ENCODE results near the gene ATF6. TPM values are rescaled to one million over a fixed set of nuclear protein-coding genes. Genes with fewer than 3 reads are reported as not detected.

ATF6 gene
- polyA plus RNA-seq, 2 of the 4 experiments (the other 2 are of a cell fraction) = 8.6 to 28.0 TPM

DNA sequence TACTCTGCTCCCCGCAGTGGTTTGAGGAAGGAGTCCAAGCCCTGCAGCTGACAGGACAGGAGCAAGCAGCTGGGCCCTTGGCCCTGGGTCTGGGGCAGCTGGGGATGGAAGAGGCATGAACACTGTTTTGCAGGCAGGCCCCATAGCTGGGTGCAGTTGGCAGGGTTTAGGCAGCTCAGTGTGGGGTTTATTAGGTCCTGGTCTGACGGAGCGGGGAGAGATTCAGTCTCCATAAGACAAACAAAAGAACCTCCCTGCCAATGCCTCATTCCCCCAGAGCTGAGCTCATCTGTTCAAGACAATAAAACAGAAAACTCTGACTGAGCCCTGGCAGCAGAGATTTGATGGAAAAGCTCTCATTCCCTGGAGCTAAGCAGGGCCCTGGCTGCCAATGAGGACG, 220.2 kb downstream of the ATF6 start:
- 64% methylated on average over 4 of the region's 4 CpGs for WGBS (ENCODE audit: missing lambda C conversion rate)
- no peak overlapping the region for H3K4me2 ChIP-seq

DNA sequence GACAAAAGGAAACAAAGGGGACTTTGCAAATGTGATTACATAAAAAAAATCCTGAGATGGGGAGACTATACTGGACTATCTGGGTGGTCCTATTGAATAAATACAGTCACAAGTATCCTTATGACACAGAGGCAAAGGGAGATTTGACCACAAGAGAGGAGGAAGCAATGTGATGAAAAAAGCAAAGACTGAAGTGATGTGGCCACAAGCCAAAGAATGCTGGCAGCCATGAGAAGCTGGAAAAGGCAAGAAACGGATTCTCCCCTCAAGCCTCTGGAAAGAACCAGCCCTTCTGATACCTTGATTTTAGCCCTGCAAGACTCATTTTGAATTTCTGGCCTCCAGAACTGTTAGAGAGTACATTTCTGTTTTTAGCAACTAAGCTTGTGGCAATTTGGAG, 221.2 kb downstream of the ATF6 start:
- no peak for FAIRE-seq
- ChIA-PET POLR2A (no interaction called here), CTCF (interaction anchor here (1.1 kb wide), 1 partner anchor 12 kb away, joined by 3 read pairs; no protein-coding TSS in a partner anchor)
- H3K4me3 ChIP-seq = no peak overlapping the region
- TF ChIP-seq HDAC2 (IDR thresholded peaks at IDR 0.05) = no peak
- TF ChIP-seq, protein P1, sequence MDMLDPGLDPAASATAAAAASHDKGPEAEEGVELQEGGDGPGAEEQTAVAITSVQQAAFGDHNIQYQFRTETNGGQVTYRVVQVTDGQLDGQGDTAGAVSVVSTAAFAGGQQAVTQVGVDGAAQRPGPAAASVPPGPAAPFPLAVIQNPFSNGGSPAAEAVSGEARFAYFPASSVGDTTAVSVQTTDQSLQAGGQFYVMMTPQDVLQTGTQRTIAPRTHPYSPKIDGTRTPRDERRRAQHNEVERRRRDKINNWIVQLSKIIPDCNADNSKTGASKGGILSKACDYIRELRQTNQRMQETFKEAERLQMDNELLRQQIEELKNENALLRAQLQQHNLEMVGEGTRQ (IDR thresholded peaks at IDR 0.05) = no peak
- no peak for ATAC-seq
- no peaks in the 10 kb centered on the region for H3K4me1 ChIP-seq
- H3K4me2 ChIP-seq = no peak overlapping the region
- WGBS (ENCODE audit: missing lambda C conversion rate) = 13% methylated on average over 1 of the region's 1 CpG
- H3K9me3 ChIP-seq = peaks cover 9% of the 10 kb centered on the region; the same call in 1 of the 3 replicates
- no peak for DNase-seq (ENCODE audit: low read depth in 1 of 2, low spot score in 1 of 2)
- H3K27ac ChIP-seq = no peak overlapping the region

More for the DNA sequence above, 220.2 kb downstream of the ATF6 start:
- FAIRE-seq (no peak), DNase-seq (ENCODE audit: low read depth in 1 of 2, low spot score in 1 of 2) (no peak), ATAC-seq (no peak)
- Histone ChIP-seq H3K9me3 (peaks cover 9% of the 10 kb centered on the region; the same call in 1 of the 3 replicates), H3K4me1 (no peaks in the 10 kb centered on the region), H3K4me3 (no peak overlapping the region), H3K27ac (no peak overlapping the region)
- CTCF ChIA-PET = no interaction called here
- POLR2A ChIA-PET = no interaction called here
- TF ChIP-seq SREBF2 (IDR thresholded peaks at IDR 0.05) (no peak), BHLHE40 (IDR thresholded peaks at IDR 0.05; ENCODE audit: low read depth, low read length) (no peak), KDM1A (IDR thresholded peaks at IDR 0.05; ENCODE audit: low read depth) (no peak), MYC (IDR thresholded peaks at IDR 0.05; ENCODE audit: borderline replicate concordance, low read length) (no peak), HEYL (CRISPR knock-in tag; IDR thresholded peaks at IDR 0.05) (no peak), ZNF302 (CRISPR knock-in tag; IDR thresholded peaks at IDR 0.05) (no peak), NFE2L2 (conservative IDR thresholded peaks at IDR 0.05; ENCODE audit: low read length) (no peak), RNF2 (IDR thresholded peaks at IDR 0.05; ENCODE audit: borderline replicate concordance, low read depth) (no peak), SMC3 (IDR thresholded peaks at IDR 0.05) (no peak), POLR2A (IDR thresholded peaks at IDR 0.05; ENCODE audit: low read length) (no peak), CHD4 (IDR thresholded peaks at IDR 0.05; ENCODE audit: borderline replicate concordance) (no peak), CHD2 (IDR thresholded peaks at IDR 0.05; ENCODE audit: low read length, partially characterized antibody) (no peak), NPAS2 (CRISPR knock-in tag; IDR thresholded peaks at IDR 0.05; ENCODE audit: borderline replicate concordance) (no peak)
- TF ChIP-seq, protein P2, sequence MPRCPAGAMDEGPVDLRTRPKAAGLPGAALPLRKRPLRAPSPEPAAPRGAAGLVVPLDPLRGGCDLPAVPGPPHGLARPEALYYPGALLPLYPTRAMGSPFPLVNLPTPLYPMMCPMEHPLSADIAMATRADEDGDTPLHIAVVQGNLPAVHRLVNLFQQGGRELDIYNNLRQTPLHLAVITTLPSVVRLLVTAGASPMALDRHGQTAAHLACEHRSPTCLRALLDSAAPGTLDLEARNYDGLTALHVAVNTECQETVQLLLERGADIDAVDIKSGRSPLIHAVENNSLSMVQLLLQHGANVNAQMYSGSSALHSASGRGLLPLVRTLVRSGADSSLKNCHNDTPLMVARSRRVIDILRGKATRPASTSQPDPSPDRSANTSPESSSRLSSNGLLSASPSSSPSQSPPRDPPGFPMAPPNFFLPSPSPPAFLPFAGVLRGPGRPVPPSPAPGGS (IDR thresholded peaks at IDR 0.05) = no peak
- TF ChIP-seq, protein P3, sequence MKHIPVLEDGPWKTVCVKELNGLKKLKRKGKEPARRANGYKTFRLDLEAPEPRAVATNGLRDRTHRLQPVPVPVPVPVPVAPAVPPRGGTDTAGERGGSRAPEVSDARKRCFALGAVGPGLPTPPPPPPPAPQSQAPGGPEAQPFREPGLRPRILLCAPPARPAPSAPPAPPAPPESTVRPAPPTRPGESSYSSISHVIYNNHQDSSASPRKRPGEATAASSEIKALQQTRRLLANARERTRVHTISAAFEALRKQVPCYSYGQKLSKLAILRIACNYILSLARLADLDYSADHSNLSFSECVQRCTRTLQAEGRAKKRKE (CRISPR knock-in tag; IDR thresholded peaks at IDR 0.05; ENCODE audit: low read depth) = no peak

DNA sequence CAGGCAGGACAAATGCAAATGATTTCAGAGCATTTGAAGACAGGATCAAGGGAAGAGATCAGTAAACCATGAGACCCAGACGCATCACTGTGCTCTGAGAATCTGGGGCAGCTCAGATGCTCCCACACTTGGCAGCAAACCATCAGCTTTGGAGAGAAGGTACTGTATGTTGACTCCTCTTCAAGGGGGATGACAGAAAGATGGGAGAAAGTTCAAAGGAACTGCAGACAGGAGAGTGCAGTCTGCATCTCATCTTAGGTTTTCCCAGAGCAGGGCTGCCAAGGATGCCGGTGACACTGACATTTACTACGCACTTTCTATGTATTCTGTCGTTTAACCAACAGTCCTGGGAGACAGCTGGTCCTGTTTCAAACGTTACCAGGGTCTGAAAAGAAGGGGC, 221.8 kb downstream of the ATF6 start:
- POLR2A ChIA-PET = no interaction called here
- FAIRE-seq (no peak), DNase-seq (ENCODE audit: low read depth in 1 of 2, low spot score in 1 of 2) (no peak), ATAC-seq (no peak)
- Histone ChIP-seq H3K4me2 (no peak overlapping the region), H3K4me1 (no peaks in the 10 kb centered on the region), H3K27ac (no peak overlapping the region), H3K4me3 (no peak overlapping the region), H3K9me3 (peaks cover 9% of the 10 kb centered on the region; the same call in 1 of the 3 replicates)
- CTCF ChIA-PET = interaction anchor here (0.5 to 1.5 kb wide), 5 partner anchors 12 to 55 kb away, joined by 3 read pairs; no protein-coding TSS in a partner anchor
- 25% methylated on average over 5 of the region's 5 CpGs for WGBS (ENCODE audit: missing lambda C conversion rate)
- TF ChIP-seq JUNB (IDR thresholded peaks at IDR 0.05) (no peak), FOSB (CRISPR knock-in tag; IDR thresholded peaks at IDR 0.05) (no peak), SMC3 (IDR thresholded peaks at IDR 0.05) (no peak), RFX5 (IDR thresholded peaks at IDR 0.05) (no peak), HOXB13 (CRISPR knock-in tag; IDR thresholded peaks at IDR 0.05; ENCODE audit: low read depth) (no peak), KDM1A (IDR thresholded peaks at IDR 0.05; ENCODE audit: low read depth) (no peak), CHD2 (IDR thresholded peaks at IDR 0.05; ENCODE audit: low read length, partially characterized antibody) (no peak), NFE2L2 (conservative IDR thresholded peaks at IDR 0.05; ENCODE audit: low read length) (no peak), EHMT2 (IDR thresholded peaks at IDR 0.05; ENCODE audit: low read depth) (no peak), RARB (CRISPR knock-in tag; IDR thresholded peaks at IDR 0.05) (no peak), POLR2A (IDR thresholded peaks at IDR 0.05; ENCODE audit: low read length) (no peak), HEYL (CRISPR knock-in tag; IDR thresholded peaks at IDR 0.05) (no peak), BHLHE40 (IDR thresholded peaks at IDR 0.05; ENCODE audit: low read depth, low read length) (no peak)
- TF ChIP-seq, protein P4, sequence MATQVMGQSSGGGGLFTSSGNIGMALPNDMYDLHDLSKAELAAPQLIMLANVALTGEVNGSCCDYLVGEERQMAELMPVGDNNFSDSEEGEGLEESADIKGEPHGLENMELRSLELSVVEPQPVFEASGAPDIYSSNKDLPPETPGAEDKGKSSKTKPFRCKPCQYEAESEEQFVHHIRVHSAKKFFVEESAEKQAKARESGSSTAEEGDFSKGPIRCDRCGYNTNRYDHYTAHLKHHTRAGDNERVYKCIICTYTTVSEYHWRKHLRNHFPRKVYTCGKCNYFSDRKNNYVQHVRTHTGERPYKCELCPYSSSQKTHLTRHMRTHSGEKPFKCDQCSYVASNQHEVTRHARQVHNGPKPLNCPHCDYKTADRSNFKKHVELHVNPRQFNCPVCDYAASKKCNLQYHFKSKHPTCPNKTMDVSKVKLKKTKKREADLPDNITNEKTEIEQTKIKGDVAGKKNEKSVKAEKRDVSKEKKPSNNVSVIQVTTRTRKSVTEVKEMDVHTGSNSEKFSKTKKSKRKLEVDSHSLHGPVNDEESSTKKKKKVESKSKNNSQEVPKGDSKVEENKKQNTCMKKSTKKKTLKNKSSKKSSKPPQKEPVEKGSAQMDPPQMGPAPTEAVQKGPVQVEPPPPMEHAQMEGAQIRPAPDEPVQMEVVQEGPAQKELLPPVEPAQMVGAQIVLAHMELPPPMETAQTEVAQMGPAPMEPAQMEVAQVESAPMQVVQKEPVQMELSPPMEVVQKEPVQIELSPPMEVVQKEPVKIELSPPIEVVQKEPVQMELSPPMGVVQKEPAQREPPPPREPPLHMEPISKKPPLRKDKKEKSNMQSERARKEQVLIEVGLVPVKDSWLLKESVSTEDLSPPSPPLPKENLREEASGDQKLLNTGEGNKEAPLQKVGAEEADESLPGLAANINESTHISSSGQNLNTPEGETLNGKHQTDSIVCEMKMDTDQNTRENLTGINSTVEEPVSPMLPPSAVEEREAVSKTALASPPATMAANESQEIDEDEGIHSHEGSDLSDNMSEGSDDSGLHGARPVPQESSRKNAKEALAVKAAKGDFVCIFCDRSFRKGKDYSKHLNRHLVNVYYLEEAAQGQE (IDR thresholded peaks at IDR 0.05) = no peak
- TF ChIP-seq, protein P5, sequence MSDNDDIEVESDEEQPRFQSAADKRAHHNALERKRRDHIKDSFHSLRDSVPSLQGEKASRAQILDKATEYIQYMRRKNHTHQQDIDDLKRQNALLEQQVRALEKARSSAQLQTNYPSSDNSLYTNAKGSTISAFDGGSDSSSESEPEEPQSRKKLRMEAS (IDR thresholded peaks at IDR 0.05) = no peak
